ENCODE data around the gene ATP10B.

ATP10B gene

GRCh38 chr5:160675988-160676387, 176.0 kb downstream of the ATP10B start:
- H3K27me3 ChIP-seq (ENCODE audit: control insufficient read depth, insufficient read depth, low read length), result no peaks in the 10 kb centered on the region

GRCh38 chr5:160674901-160675300, 177.1 kb downstream of the ATP10B start:
- H3K9ac ChIP-seq (ENCODE audit: low read depth, low read length), result no peak overlapping the region

More at GRCh38 chr5:160675988-160676387, 176.0 kb downstream of the ATP10B start:
- H3K36me3 ChIP-seq (ENCODE audit: control insufficient read depth, insufficient read depth, low read length), result no peaks in the 10 kb centered on the region
- H3K9me3 ChIP-seq (ENCODE audit: control insufficient read depth, insufficient read depth, low read length), result no peaks in the 10 kb centered on the region
- no peaks in the 10 kb centered on the region for H3K4me1 ChIP-seq (ENCODE audit: control insufficient read depth, insufficient read depth, low read length)
- no peak overlapping the region for H3K27ac ChIP-seq (ENCODE audit: low read depth, low read length)
- H3K9ac ChIP-seq (ENCODE audit: low read depth, low read length), result no peak overlapping the region
- H3K4me3 ChIP-seq (ENCODE audit: low read depth, low read length), result no peak overlapping the region

GRCh38 chr5:160672521-160672920, 179.5 kb downstream of the ATP10B start:
- H3K27me3 ChIP-seq (ENCODE audit: control insufficient read depth, insufficient read depth, low read length), result no peaks in the 10 kb centered on the region
- no peaks in the 10 kb centered on the region for H3K9me3 ChIP-seq (ENCODE audit: control insufficient read depth, insufficient read depth, low read length)
- no peak overlapping the region for H3K4me3 ChIP-seq (ENCODE audit: low read depth, low read length)
- H3K9ac ChIP-seq (ENCODE audit: low read depth, low read length), result no peak overlapping the region
- H3K27ac ChIP-seq (ENCODE audit: low read depth, low read length), result no peak overlapping the region
- 0 out of 2 replicates have a peak, but pooled peaks cover 1% of the 10 kb centered on the region for H3K4me1 ChIP-seq (ENCODE audit: control insufficient read depth, insufficient read depth, low read length)
- no peaks in the 10 kb centered on the region for H3K36me3 ChIP-seq (ENCODE audit: control insufficient read depth, insufficient read depth, low read length)

More at GRCh38 chr5:160674901-160675300, 177.1 kb downstream of the ATP10B start:
- H3K9me3 ChIP-seq (ENCODE audit: control insufficient read depth, insufficient read depth, low read length), result no peaks in the 10 kb centered on the region
- H3K4me3 ChIP-seq (ENCODE audit: low read depth, low read length), result no peak overlapping the region
- H3K36me3 ChIP-seq (ENCODE audit: control insufficient read depth, insufficient read depth, low read length), result no peaks in the 10 kb centered on the region
- no peak overlapping the region for H3K27ac ChIP-seq (ENCODE audit: low read depth, low read length)
- H3K27me3 ChIP-seq (ENCODE audit: control insufficient read depth, insufficient read depth, low read length), result no peaks in the 10 kb centered on the region
- no peaks in the 10 kb centered on the region for H3K4me1 ChIP-seq (ENCODE audit: control insufficient read depth, insufficient read depth, low read length)

GRCh38 chr5:160668356-160668755, 183.7 kb downstream of the ATP10B start:
- H3K4me1 ChIP-seq (ENCODE audit: control insufficient read depth, insufficient read depth, low read length), result peaks cover 13% of the 10 kb centered on the region; the same call in 1 of the 2 replicates
- H3K36me3 ChIP-seq (ENCODE audit: control insufficient read depth, insufficient read depth, low read length), result no peaks in the 10 kb centered on the region
- H3K4me3 ChIP-seq (ENCODE audit: low read depth, low read length), result no peak overlapping the region
- no peaks in the 10 kb centered on the region for H3K27me3 ChIP-seq (ENCODE audit: control insufficient read depth, insufficient read depth, low read length)
- H3K9ac ChIP-seq (ENCODE audit: low read depth, low read length), result no peak overlapping the region
- no peak overlapping the region for H3K27ac ChIP-seq (ENCODE audit: low read depth, low read length)
- no peaks in the 10 kb centered on the region for H3K9me3 ChIP-seq (ENCODE audit: control insufficient read depth, insufficient read depth, low read length)

- H3K4me1 ChIP-seq (ENCODE audit: control insufficient read depth, insufficient read depth, low read length), result peaks cover 13% of the 10 kb centered on the region; the same call in 1 of the 2 replicates
- no peaks in the 10 kb centered on the region for H3K36me3 ChIP-seq (ENCODE audit: control insufficient read depth, insufficient read depth, low read length)
- H3K27me3 ChIP-seq (ENCODE audit: control insufficient read depth, insufficient read depth, low read length), result no peaks in the 10 kb centered on the region
- H3K9ac ChIP-seq (ENCODE audit: low read depth, low read length), result no peak overlapping the region
- H3K27ac ChIP-seq (ENCODE audit: low read depth, low read length), result no peak overlapping the region
- H3K4me3 ChIP-seq (ENCODE audit: low read depth, low read length), result no peak overlapping the region
- no peaks in the 10 kb centered on the region for H3K9me3 ChIP-seq (ENCODE audit: control insufficient read depth, insufficient read depth, low read length)
Measured at GRCh38 chr5:160667160-160667559, 184.9 kb downstream of the ATP10B start.

GRCh38 chr5:160665460-160665859, 186.6 kb downstream of the ATP10B start:
- H3K27me3 ChIP-seq (ENCODE audit: control insufficient read depth, insufficient read depth, low read length), result no peaks in the 10 kb centered on the region
- no peak overlapping the region for H3K4me3 ChIP-seq (ENCODE audit: low read depth, low read length)
- H3K9ac ChIP-seq (ENCODE audit: low read depth, low read length), result no peak overlapping the region
- no peaks in the 10 kb centered on the region for H3K36me3 ChIP-seq (ENCODE audit: control insufficient read depth, insufficient read depth, low read length)
- H3K27ac ChIP-seq (ENCODE audit: low read depth, low read length), result no peak overlapping the region
- H3K9me3 ChIP-seq (ENCODE audit: control insufficient read depth, insufficient read depth, low read length), result no peaks in the 10 kb centered on the region
- H3K4me1 ChIP-seq (ENCODE audit: control insufficient read depth, insufficient read depth, low read length), result peaks cover 13% of the 10 kb centered on the region; the same call in 1 of the 2 replicates

- H3K27ac ChIP-seq (ENCODE audit: low read depth, low read length), result no peak overlapping the region
- H3K4me3 ChIP-seq (ENCODE audit: low read depth, low read length), result no peak overlapping the region
- no peak overlapping the region for H3K9ac ChIP-seq (ENCODE audit: low read depth, low read length)
- H3K36me3 ChIP-seq (ENCODE audit: control insufficient read depth, insufficient read depth, low read length), result no peaks in the 10 kb centered on the region
- no peaks in the 10 kb centered on the region for H3K27me3 ChIP-seq (ENCODE audit: control insufficient read depth, insufficient read depth, low read length)
- H3K4me1 ChIP-seq (ENCODE audit: control insufficient read depth, insufficient read depth, low read length), result peaks cover 4% of the 10 kb centered on the region; the same call in 1 of the 2 replicates
- no peaks in the 10 kb centered on the region for H3K9me3 ChIP-seq (ENCODE audit: control insufficient read depth, insufficient read depth, low read length)
Measured at GRCh38 chr5:160660132-160660531, 191.9 kb downstream of the ATP10B start.

- Histone ChIP-seq H3K4me1 (ENCODE audit: control insufficient read depth, insufficient read depth, low read length) (no peaks in the 10 kb centered on the region), H3K9ac (ENCODE audit: low read depth, low read length) (no peak overlapping the region), H3K27me3 (ENCODE audit: control insufficient read depth, insufficient read depth, low read length) (no peaks in the 10 kb centered on the region), H3K4me3 (ENCODE audit: low read depth, low read length) (no peak overlapping the region), H3K9me3 (ENCODE audit: control insufficient read depth, insufficient read depth, low read length) (no peaks in the 10 kb centered on the region), H3K36me3 (ENCODE audit: control insufficient read depth, insufficient read depth, low read length) (no peaks in the 10 kb centered on the region), H3K27ac (ENCODE audit: low read depth, low read length) (no peak overlapping the region)
Measured at GRCh38 chr5:160657622-160658458, 194.2 kb downstream of the ATP10B start.

- H3K27me3 ChIP-seq (ENCODE audit: control insufficient read depth, insufficient read depth, low read length), result no peaks in the 10 kb centered on the region
- H3K9ac ChIP-seq (ENCODE audit: low read depth, low read length), result no peak overlapping the region
- H3K27ac ChIP-seq (ENCODE audit: low read depth, low read length), result no peak overlapping the region
- no peak overlapping the region for H3K4me3 ChIP-seq (ENCODE audit: low read depth, low read length)
- no peaks in the 10 kb centered on the region for H3K36me3 ChIP-seq (ENCODE audit: control insufficient read depth, insufficient read depth, low read length)
- H3K9me3 ChIP-seq (ENCODE audit: control insufficient read depth, insufficient read depth, low read length), result no peaks in the 10 kb centered on the region
- H3K4me1 ChIP-seq (ENCODE audit: control insufficient read depth, insufficient read depth, low read length), result no peaks in the 10 kb centered on the region
Measured at GRCh38 chr5:160657068-160657507, 194.9 kb downstream of the ATP10B start.

- no peaks in the 10 kb centered on the region for H3K9me3 ChIP-seq (ENCODE audit: control insufficient read depth, insufficient read depth, low read length)
- H3K27ac ChIP-seq (ENCODE audit: low read depth, low read length), result no peak overlapping the region
- no peaks in the 10 kb centered on the region for H3K4me1 ChIP-seq (ENCODE audit: control insufficient read depth, insufficient read depth, low read length)
- H3K27me3 ChIP-seq (ENCODE audit: control insufficient read depth, insufficient read depth, low read length), result no peaks in the 10 kb centered on the region
- no peak overlapping the region for H3K9ac ChIP-seq (ENCODE audit: low read depth, low read length)
- H3K4me3 ChIP-seq (ENCODE audit: low read depth, low read length), result no peak overlapping the region
- no peaks in the 10 kb centered on the region for H3K36me3 ChIP-seq (ENCODE audit: control insufficient read depth, insufficient read depth, low read length)
Measured at GRCh38 chr5:160655717-160656116, 196.3 kb downstream of the ATP10B start.
